GM23338 (cell line): ENCODE data around the gene CNTNAP5. TPM values are rescaled to one million over a fixed set of nuclear protein-coding genes. Genes with fewer than 3 reads are reported as not detected.

ENCODE experiments used
- ATAC-seq: fragments of 200-7000 bp; cut with Tn5 transposase; 3 replicates; pipeline ENCODE4 v1.9.1; 2020
- DNase-seq: peaks from one replicate; pipeline ENCODE4 v3.0.0-alpha.2; 2015; ENCODE audit warnings: low spot score
- H2AFZ ChIP-seq: fragments of 200-600 bp; sonication (generic); 2 replicates; pipeline ENCODE4 v1.8.0; 2016; ENCODE audit warnings: antibody characterized with exemption, mild to moderate bottlenecking, moderate library complexity
- H3F3A ChIP-seq: fragments of 200-600 bp; sonication (generic); replicated peaks from 2 replicates; pipeline ENCODE4 v1.8.0; 2017; ENCODE audit warnings: antibody characterized with exemption, mixed run types, low read depth
- H3K27ac ChIP-seq: fragments of 200-600 bp; sonication (generic); 2 replicates; pipeline ENCODE4 v1.6.1; 2016; ENCODE audit warnings: low read depth
- H3K27me3 ChIP-seq: fragments of 200-600 bp; sonication (generic); 2 replicates; pipeline ENCODE4 v1.8.0; 2016; ENCODE audit warnings: mild to moderate bottlenecking, mixed run types, moderate library complexity; ENCODE audit not compliant: insufficient read depth
- H3K36me3 ChIP-seq: fragments of 200-600 bp; sonication (generic); 2 replicates; pipeline ENCODE4 v1.8.0; 2016; ENCODE audit warnings: mild to moderate bottlenecking; ENCODE audit not compliant: insufficient read depth
- H3K4me1 ChIP-seq: fragments of 200-600 bp; sonication (generic); 2 replicates; pipeline ENCODE4 v1.8.0; 2016; ENCODE audit warnings: mild to moderate bottlenecking, moderate library complexity; ENCODE audit not compliant: insufficient read depth
- H3K4me2 ChIP-seq: fragments of 200-600 bp; sonication (generic); 2 replicates; pipeline ENCODE4 v1.7.1; 2017; ENCODE audit warnings: mixed run types
- H3K4me3 ChIP-seq: fragments of 200-600 bp; sonication (generic); 2 replicates; pipeline ENCODE4 v1.6.1; 2016; ENCODE audit warnings: mixed run types
- H3K79me2 ChIP-seq: fragments of 200-600 bp; sonication (generic); replicated peaks from 2 replicates; pipeline ENCODE4 v1.8.0; 2017; ENCODE audit warnings: mild to moderate bottlenecking; ENCODE audit not compliant: insufficient read depth
- H3K9me2 ChIP-seq: fragments of 200-600 bp; sonication (generic); 2 replicates; pipeline ENCODE4 v1.8.0; 2017; ENCODE audit not compliant: insufficient read depth
- H4K20me1 ChIP-seq: fragments of 200-600 bp; sonication (generic); replicated peaks from 2 replicates; pipeline ENCODE4 v1.8.0; 2017; ENCODE audit warnings: mild to moderate bottlenecking; ENCODE audit not compliant: insufficient read depth
- H3K27ac Mint-ChIP-seq: 2 replicates; pipeline ENCODE4 v1.8.0; 2020; ENCODE audit warnings: inconsistent platforms, mild to moderate bottlenecking, moderate library complexity, mixed read lengths
- H3K27me3 Mint-ChIP-seq: 3 replicates; pipeline ENCODE4 v1.8.0; 2022; ENCODE audit warnings: low read depth, mild to moderate bottlenecking, moderate library complexity, mixed read lengths, inconsistent platforms; ENCODE audit not compliant: insufficient read depth, poor library complexity
- H3K36me3 Mint-ChIP-seq: 3 replicates; pipeline ENCODE4 v1.8.0; 2021; ENCODE audit warnings: low read depth, mild to moderate bottlenecking, inconsistent platforms, moderate library complexity, mixed read lengths
- H3K4me1 Mint-ChIP-seq: 3 replicates; pipeline ENCODE4 v1.8.0; 2020; ENCODE audit warnings: mild to moderate bottlenecking, inconsistent platforms, mixed read lengths
- H3K4me3 Mint-ChIP-seq: 3 replicates; pipeline ENCODE4 v1.8.0; 2021; ENCODE audit warnings: moderate library complexity, mild to moderate bottlenecking, inconsistent platforms, mixed read lengths
- H3K9me3 Mint-ChIP-seq: 3 replicates; pipeline ENCODE4 v1.8.0; 2020; ENCODE audit warnings: moderate library complexity, mild to moderate bottlenecking, inconsistent platforms, mixed read lengths
- CREB1 ChIP-seq: fragments of 250-450 bp; sonication (Bioruptor Pico); IDR thresholded peaks from 2 replicates; pipeline ENCODE4 v1.5.0; 2020; ENCODE audit warnings: low read depth, mild to moderate bottlenecking, moderate library complexity
- EZH2phosphoT487 ChIP-seq: fragments of 200-600 bp; sonication (generic); IDR thresholded peaks from one replicate; pipeline ENCODE4 v1.8.1; 2018; ENCODE audit warnings: antibody characterized with exemption; ENCODE audit not compliant: unreplicated experiment
- NANOG ChIP-seq: IDR thresholded peaks from 2 replicates; pipeline ENCODE4 v1.6.1; 2016; ENCODE audit warnings: antibody characterized with exemption, borderline replicate concordance
- POLR2AphosphoS5 ChIP-seq: IDR thresholded peaks from 2 replicates; pipeline ENCODE4 v1.6.1; 2016; ENCODE audit warnings: antibody characterized with exemption, low read depth
- STAT1 ChIP-seq: IDR thresholded peaks from one replicate; pipeline ENCODE4 v1.6.1; 2016; ENCODE audit warnings: antibody characterized with exemption; ENCODE audit not compliant: unreplicated experiment
- ZNF114 ChIP-seq: fragments of 250-450 bp; sonication (Bioruptor Pico); IDR thresholded peaks from 2 replicates; pipeline ENCODE4 v1.5.0; 2020; ENCODE audit warnings: mild to moderate bottlenecking, moderate library complexity
- ZNF331 ChIP-seq: fragments of 250-450 bp; sonication (Bioruptor Pico); IDR thresholded peaks from 2 replicates; pipeline ENCODE4 v1.5.0; 2020; ENCODE audit warnings: low read depth, mild to moderate bottlenecking, moderate library complexity
- polyA plus RNA-seq: library from polyadenylated mRNA; unstranded; fragments of >200 nt; fragmentation: Nextera tagmentation; extraction: Ambion mirVana; gene quantifications from 2 replicates; pipeline ENCODE4 v1.2.1, GENCODE V29; 2016
- total RNA-seq: library from RNA; depleted of rRNA; stranded (reverse); fragments of >200 nt; shearing (Covaris generic); gene quantifications from 2 replicates; pipeline ENCODE4 v1.2.3, GENCODE V29; 2014
- TF ChIP-seq, protein P1 (sequence below), 2 experiments: fragments of 200-600 bp in 1 of 2; sonication (generic) in 1 of 2; conservative IDR thresholded peaks; 2 replicates each; pipeline versions ENCODE4 v1.5.1 to v1.6.1; 2016 to 2017; ENCODE audit warnings: antibody characterized with exemption in 2 of 2, low read depth in 2 of 2, mild to moderate bottlenecking in 2 of 2, moderate library complexity in 1 of 2
- TF ChIP-seq, protein P2 (sequence below): IDR thresholded peaks from 2 replicates; pipeline ENCODE4 v1.6.1; 2016; ENCODE audit warnings: antibody characterized with exemption

The CNTNAP5 gene
- total and polyA plus RNA-seq, 2 experiments from 2014 or later = 0.49 to 0.50 TPM

DNA sequence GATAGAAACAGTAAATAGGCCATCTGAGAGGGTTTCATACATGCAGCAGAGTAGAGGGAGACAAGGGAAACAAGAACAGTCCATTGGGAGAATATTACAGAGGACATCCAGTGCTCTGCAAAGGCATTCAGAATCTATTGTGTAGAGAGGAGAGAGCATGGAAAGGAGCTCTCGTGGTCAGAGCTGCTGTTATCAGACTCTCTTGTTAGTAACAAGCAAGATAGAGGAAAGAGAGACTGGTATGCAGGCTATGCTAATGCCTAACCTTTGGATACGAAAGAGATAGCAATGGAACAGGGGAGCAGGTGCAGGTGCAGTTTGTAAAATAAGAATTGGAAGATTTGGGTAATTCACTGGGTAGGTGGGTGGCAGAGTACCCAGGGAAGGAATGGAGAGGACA, 855.9 kb downstream of the CNTNAP5 start (continued):
- TF ChIP-seq, protein P1, sequence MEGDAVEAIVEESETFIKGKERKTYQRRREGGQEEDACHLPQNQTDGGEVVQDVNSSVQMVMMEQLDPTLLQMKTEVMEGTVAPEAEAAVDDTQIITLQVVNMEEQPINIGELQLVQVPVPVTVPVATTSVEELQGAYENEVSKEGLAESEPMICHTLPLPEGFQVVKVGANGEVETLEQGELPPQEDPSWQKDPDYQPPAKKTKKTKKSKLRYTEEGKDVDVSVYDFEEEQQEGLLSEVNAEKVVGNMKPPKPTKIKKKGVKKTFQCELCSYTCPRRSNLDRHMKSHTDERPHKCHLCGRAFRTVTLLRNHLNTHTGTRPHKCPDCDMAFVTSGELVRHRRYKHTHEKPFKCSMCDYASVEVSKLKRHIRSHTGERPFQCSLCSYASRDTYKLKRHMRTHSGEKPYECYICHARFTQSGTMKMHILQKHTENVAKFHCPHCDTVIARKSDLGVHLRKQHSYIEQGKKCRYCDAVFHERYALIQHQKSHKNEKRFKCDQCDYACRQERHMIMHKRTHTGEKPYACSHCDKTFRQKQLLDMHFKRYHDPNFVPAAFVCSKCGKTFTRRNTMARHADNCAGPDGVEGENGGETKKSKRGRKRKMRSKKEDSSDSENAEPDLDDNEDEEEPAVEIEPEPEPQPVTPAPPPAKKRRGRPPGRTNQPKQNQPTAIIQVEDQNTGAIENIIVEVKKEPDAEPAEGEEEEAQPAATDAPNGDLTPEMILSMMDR (conservative IDR thresholded peaks at IDR 0.05; ENCODE audit: low read depth in 2 of 2) = no peak
- TF ChIP-seq ZNF331 (CRISPR knock-in tag) = no peak
- no peak for TF ChIP-seq NANOG
- TF ChIP-seq POLR2AphosphoS5 = no peak
- TF ChIP-seq, protein P2, sequence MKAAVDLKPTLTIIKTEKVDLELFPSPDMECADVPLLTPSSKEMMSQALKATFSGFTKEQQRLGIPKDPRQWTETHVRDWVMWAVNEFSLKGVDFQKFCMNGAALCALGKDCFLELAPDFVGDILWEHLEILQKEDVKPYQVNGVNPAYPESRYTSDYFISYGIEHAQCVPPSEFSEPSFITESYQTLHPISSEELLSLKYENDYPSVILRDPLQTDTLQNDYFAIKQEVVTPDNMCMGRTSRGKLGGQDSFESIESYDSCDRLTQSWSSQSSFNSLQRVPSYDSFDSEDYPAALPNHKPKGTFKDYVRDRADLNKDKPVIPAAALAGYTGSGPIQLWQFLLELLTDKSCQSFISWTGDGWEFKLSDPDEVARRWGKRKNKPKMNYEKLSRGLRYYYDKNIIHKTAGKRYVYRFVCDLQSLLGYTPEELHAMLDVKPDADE = no peak
- TF ChIP-seq CREB1 (CRISPR knock-in tag) = no peak
- TF ChIP-seq STAT1 = no peak

DNA sequence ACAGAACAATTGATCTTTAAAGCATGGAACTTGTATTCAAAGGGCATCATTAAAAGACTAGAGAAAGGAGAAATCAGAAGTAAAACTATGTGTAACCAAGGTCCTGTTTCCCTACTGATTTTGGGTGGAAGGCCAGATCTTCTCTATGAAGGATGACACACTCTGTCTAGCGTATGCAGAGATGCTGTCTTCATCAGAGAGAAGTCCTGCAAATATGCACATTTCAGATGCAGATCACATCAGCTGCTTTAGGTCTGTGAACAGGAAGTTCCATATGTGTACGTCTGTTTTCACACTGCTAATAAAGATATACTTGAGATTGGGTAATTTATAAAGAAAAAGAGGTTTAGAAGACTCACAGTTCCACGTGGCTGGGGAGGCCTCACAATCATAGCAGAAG, 857.3 kb downstream of the CNTNAP5 start:
- Histone ChIP-seq H3K79me2 (no peaks in the 10 kb centered on the region), H3K4me2 (no peak overlapping the region), H4K20me1 (no peaks in the 10 kb centered on the region), H3K9me2 (no peaks in the 10 kb centered on the region), H2AFZ (no peak overlapping the region), H3K27ac (no peak overlapping the region), H3K27me3 (no peaks in the 10 kb centered on the region), H3K36me3 (no peaks in the 10 kb centered on the region), H3K4me1 (0 out of 2 replicates have a peak, but pooled peaks cover 4% of the 10 kb centered on the region), H3K4me3 (no peak overlapping the region), H3F3A (0 out of 2 replicates have a peak, but pooled peaks cover 5% of the 10 kb centered on the region)
- TF ChIP-seq, protein P1 (conservative IDR thresholded peaks at IDR 0.05; ENCODE audit: low read depth in 2 of 2) = no peak
- no peak for TF ChIP-seq ZNF331 (CRISPR knock-in tag)
- TF ChIP-seq EZH2phosphoT487 = no peak
- no peak for TF ChIP-seq POLR2AphosphoS5
- no peak for TF ChIP-seq ZNF114 (CRISPR knock-in tag)
- Mint-ChIP-seq H3K4me3 (no peak overlapping the region), H3K4me1 (peaks cover 10% of the 10 kb centered on the region), H3K27me3 (no peaks in the 10 kb centered on the region), H3K9me3 (peaks cover 2% of the 10 kb centered on the region; the same call in 2 of the 3 replicates), H3K27ac (no peak overlapping the region), H3K36me3 (peaks cover 5% of the 10 kb centered on the region; the same call in 1 of the 3 replicates)
- DNase-seq (no peak), ATAC-seq (no peak)
